Liver (tissue), 3 donors: ENCODE results near the gene ZFP36L1.

ENCODE experiments used
- FOXA1 ChIP-seq: IDR thresholded peaks from 2 replicates; pipeline ENCODE4 v1.6.1; 2016; ENCODE audit warnings: antibody characterized with exemption
- GABPA ChIP-seq, 2 donors: IDR thresholded peaks in 1 of 2; conservative IDR thresholded peaks in 1 of 2; 2 replicates each; pipeline ENCODE4 v1.6.1; 2016; ENCODE audit warnings: antibody characterized with exemption in 2 of 2, mild to moderate bottlenecking in 1 of 2, moderate library complexity in 1 of 2
- JUND ChIP-seq, 2 donors: IDR thresholded peaks; 2 replicates each; pipeline ENCODE4 v1.6.1; 2016; ENCODE audit warnings: antibody characterized with exemption in 2 of 2
- TAF1 ChIP-seq: conservative IDR thresholded peaks from 2 replicates; pipeline ENCODE4 v1.6.1; 2016; ENCODE audit warnings: antibody characterized with exemption, mild to moderate bottlenecking
- TF ChIP-seq, protein P1 (sequence below): fragments of 150-350 bp; IDR thresholded peaks from 2 replicates; pipeline ENCODE4 v1.5.1; 2017; ENCODE audit warnings: improper control_type of control experiment, low read depth, low read length; ENCODE audit not compliant: missing input control
- TF ChIP-seq, protein P2 (sequence below): IDR thresholded peaks from 2 replicates; pipeline ENCODE4 v1.6.1; 2016; ENCODE audit warnings: antibody characterized with exemption
- donor health status: healthy.
- donor health status: healthy.

DNA sequence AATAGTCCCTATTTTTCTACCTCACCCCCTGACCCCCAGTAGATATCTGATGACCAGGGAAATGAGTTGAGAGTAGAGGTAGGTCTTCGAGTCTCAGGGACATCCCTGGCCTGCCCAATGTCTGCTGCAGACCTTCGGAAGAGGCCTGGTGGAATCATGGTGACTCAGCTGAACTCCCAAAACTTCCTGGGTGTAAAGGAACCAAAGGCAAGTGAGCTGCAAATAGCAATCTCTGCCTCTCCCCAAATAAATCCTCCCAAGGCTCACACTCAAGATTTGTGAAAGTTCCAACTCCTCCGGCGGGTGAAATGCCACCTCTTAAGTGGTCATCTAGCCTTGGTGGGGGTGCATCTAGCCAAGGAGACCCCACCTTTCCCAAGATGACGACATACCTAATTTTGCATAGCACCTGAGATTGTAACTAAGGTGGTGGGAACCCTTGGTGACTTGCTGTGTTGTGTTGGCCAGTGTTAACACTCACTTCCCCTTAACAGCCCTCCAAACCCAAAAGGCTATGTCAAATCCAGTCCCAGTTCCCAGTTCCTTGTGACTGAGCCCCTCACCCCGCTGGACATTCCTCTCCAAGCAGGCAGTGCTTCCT is 6.3 kb downstream of the ZFP36L1 start:
- TF ChIP-seq, protein P1, sequence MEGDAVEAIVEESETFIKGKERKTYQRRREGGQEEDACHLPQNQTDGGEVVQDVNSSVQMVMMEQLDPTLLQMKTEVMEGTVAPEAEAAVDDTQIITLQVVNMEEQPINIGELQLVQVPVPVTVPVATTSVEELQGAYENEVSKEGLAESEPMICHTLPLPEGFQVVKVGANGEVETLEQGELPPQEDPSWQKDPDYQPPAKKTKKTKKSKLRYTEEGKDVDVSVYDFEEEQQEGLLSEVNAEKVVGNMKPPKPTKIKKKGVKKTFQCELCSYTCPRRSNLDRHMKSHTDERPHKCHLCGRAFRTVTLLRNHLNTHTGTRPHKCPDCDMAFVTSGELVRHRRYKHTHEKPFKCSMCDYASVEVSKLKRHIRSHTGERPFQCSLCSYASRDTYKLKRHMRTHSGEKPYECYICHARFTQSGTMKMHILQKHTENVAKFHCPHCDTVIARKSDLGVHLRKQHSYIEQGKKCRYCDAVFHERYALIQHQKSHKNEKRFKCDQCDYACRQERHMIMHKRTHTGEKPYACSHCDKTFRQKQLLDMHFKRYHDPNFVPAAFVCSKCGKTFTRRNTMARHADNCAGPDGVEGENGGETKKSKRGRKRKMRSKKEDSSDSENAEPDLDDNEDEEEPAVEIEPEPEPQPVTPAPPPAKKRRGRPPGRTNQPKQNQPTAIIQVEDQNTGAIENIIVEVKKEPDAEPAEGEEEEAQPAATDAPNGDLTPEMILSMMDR, result no peak
- TF ChIP-seq GABPA (IDR thresholded peaks at IDR 0.05 in 1 of 2, conservative IDR thresholded peaks at IDR 0.05 in 1 of 2) (no peak), FOXA1 (no peak), TAF1 (no peak), JUND (IDR thresholded peaks at IDR 0.05) (no peak)
- TF ChIP-seq, protein P2, sequence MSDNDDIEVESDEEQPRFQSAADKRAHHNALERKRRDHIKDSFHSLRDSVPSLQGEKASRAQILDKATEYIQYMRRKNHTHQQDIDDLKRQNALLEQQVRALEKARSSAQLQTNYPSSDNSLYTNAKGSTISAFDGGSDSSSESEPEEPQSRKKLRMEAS, result no peak
